Transverse colon (tissue), 4 donors: ENCODE measurements around the gene RNPS1.

Source experiments
- POLR2A ChIP-seq: fragments of 450-650 bp; IDR thresholded peaks from one replicate; pipeline ENCODE4 v1.6.1; 2016; ENCODE audit warnings: antibody characterized with exemption, mild to moderate bottlenecking, moderate library complexity
- POLR2AphosphoS5 ChIP-seq, 3 donors: sonication (generic); formaldehyde crosslinking; IDR thresholded peaks; one replicate each; pipeline ENCODE4 v1.6.1; 2016; ENCODE audit warnings: antibody characterized with exemption in 3 of 3
- TF ChIP-seq, protein P1 (sequence below), 5 experiments: fragments of 200-600 bp in 3 of 5; fragments of 450-650 bp in 2 of 5; sonication (generic) in 3 of 5; IDR thresholded peaks; 1 replicate in 2 of 5; 2 replicates in 3 of 5; pipeline ENCODE4 v1.5.1; 2016 to 2017; ENCODE audit warnings: antibody characterized with exemption in 5 of 5, inconsistent platforms in 3 of 5, mild to moderate bottlenecking in 2 of 5, moderate library complexity in 1 of 5

DNA sequence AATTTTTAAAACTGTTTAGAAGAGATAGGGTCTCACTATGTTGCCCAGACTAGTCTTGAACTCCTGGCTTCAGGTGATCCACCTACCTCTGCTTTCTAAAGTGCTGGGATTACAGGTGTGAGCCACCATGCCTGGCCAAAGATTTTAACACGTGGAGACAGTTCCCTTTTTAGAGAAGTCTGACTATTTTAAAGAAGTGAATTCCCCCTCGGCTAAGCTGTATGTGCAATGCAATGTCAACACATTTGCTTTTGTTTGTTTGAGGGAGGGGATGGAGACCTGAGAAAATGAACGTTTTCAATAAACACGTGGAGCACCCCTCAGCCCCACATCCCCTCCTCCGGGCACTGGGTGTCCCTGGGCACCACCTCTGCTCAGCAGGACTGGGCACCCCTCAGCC, 14.3 kb upstream of the RNPS1 start:
- TF ChIP-seq POLR2AphosphoS5 (IDR thresholded peaks at IDR 0.05), result no peak
- TF ChIP-seq, protein P1, sequence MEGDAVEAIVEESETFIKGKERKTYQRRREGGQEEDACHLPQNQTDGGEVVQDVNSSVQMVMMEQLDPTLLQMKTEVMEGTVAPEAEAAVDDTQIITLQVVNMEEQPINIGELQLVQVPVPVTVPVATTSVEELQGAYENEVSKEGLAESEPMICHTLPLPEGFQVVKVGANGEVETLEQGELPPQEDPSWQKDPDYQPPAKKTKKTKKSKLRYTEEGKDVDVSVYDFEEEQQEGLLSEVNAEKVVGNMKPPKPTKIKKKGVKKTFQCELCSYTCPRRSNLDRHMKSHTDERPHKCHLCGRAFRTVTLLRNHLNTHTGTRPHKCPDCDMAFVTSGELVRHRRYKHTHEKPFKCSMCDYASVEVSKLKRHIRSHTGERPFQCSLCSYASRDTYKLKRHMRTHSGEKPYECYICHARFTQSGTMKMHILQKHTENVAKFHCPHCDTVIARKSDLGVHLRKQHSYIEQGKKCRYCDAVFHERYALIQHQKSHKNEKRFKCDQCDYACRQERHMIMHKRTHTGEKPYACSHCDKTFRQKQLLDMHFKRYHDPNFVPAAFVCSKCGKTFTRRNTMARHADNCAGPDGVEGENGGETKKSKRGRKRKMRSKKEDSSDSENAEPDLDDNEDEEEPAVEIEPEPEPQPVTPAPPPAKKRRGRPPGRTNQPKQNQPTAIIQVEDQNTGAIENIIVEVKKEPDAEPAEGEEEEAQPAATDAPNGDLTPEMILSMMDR (IDR thresholded peaks at IDR 0.05), result no peak
- TF ChIP-seq POLR2A, result no peak
